Fibroblast of mammary gland (primary cell): ENCODE data around the gene ZNF500.

Experiments used
- DNase-seq: peaks from one replicate; pipeline ENCODE4 v3.0.0-alpha.2; 2010; ENCODE audit warnings: low read depth
- H3K4me3 ChIP-seq: 2 replicates; pipeline ENCODE4 v1.5.1; 2011; ENCODE audit warnings: low read depth, mild to moderate bottlenecking, low read length, moderate library complexity; ENCODE audit not compliant: control insufficient read depth
- CTCF ChIP-seq: conservative IDR thresholded peaks from 2 replicates; pipeline ENCODE4 v1.5.1; 2011; ENCODE audit warnings: low read depth, low read length, inconsistent platforms; ENCODE audit not compliant: control insufficient read depth, insufficient read depth

Gene ZNF500

DNA sequence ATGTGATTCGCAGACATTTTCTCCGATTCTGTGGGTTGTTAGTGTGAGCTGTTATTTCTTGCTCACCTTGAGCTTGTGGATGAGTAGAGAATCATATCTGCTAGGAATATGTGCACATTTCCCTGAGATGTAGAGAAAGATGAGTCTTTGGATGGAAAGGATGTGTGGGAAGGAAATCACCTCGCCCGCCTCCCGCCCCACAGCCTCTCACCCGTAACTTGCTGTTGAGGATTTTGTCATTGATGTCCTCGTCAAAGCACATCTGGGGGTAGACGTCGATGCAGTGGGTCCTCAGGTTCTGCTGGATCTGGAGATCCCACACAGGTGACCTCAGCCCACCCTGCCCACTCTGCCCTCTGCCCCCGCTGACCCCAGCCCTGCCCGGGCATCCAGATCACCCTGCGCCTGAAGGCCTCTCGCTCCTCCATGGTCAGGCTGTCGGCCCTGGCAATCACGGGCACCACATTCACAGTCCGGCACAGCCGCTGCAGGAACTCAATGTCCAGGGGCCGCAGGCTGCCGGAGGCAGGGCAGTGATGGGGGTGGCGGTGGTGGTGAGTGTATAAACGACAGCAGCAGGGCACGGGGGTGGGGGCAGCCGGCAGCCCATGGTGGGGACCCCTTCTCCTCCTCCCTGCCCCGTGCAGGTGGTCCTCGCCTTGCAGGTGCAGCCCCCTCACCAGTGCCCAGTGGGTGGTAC lies 16.4 kb upstream of the ZNF500 start:
- no peak overlapping the region for H3K4me3 ChIP-seq
- TF ChIP-seq CTCF, result no peak
- no peak for DNase-seq

DNA sequence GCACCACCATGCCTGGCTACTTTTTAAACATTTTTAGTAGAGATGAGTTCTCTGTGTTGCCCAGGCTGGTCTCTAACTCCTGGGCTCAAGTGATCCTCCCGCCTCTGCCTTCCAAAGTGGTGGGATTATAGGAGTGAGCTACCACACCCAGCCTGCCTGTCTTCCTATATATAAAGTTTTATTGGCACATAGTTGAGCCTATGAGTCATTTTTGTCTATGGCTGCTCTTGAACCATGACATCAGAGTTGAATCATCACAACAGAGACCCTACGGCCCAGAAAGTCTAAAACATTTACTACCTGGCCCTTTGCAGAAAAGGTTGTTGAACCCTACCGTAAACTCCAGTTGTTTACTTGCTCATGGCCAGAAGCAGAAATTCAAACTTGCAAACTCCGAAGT lies 13.3 kb upstream of the ZNF500 start:
- peak; percentile 36 for DNase-seq
- no peak for TF ChIP-seq CTCF

DNA sequence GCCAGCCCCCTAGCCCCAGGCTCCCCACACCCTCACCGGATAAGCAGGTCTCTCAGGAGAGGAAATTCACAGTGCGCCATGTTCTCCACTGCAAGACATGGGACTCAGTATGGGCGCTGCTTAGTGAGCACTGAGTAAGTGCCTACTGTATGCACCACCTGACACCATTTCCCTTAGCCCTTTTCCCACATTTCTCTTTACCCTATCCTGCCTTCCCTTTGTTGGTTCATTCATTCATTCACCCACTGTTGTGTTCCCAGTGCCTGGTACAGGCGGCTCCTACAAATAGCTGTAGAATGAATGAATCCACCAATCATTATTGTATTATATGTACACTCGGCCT lies 11.1 kb upstream of the ZNF500 start:
- no peak for DNase-seq
- no peak overlapping the region for H3K4me3 ChIP-seq
- no peak for TF ChIP-seq CTCF

More for the DNA sequence above, 13.3 kb upstream of the ZNF500 start:
- no peak overlapping the region for H3K4me3 ChIP-seq

- no peak overlapping the region for H3K4me3 ChIP-seq
- TF ChIP-seq CTCF, result no peak
- no peak for DNase-seq
Measured at GRCh38 chr16:4777339-4778049, 10.5 kb upstream of the ZNF500 start.

- H3K4me3 ChIP-seq, result no peak overlapping the region
- no peak for DNase-seq
- TF ChIP-seq CTCF, result no peak
Measured at GRCh38 chr16:4776141-4776705, 9.3 kb upstream of the ZNF500 start.

DNA sequence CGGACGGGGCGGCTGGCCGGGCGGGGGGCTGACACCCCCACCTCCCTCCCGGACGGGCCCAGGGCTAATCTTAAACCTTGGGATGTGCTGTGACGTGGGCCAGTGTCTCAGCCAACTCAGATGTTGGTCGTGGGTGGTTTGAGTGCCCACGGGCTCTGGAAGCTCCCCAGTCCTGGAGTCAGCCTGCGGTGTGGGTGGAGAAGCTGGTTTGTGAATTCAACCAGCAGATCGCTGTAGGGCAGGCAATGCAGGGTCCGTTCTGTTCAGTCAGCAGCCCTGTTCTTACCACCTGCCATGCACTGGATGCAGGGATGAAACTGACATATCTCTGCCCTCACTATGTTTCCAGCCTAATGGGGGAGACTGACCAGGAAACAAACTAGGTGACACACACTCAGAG lies 8.0 kb upstream of the ZNF500 start:
- no peak for DNase-seq
- no peak for TF ChIP-seq CTCF
- no peak overlapping the region for H3K4me3 ChIP-seq
